WTC11 (cell line): Measurements from ENCODE around the gene TMEM260. TPM values are rescaled to one million over a fixed set of nuclear protein-coding genes. Genes with fewer than 3 reads are reported as not detected.

Experiments used
- ATAC-seq: fragments of 200-7000 bp; cut with Tn5 transposase; 2 replicates; pipeline ENCODE4 v1.10.0; 2021; ENCODE audit warnings: mild to moderate bottlenecking, moderate library complexity
- CTCF ChIA-PET: fragments of 300-600 bp; sonication (Branson Sonifier 250); formaldehyde crosslinking; loops from one replicate; lab custom pipeline; 2021; ENCODE audit warnings: antibody characterized with exemption; lab: Charles Lee
- POLR2A ChIA-PET: fragments of 350-600 bp; sonication (Branson Sonifier 250); formaldehyde crosslinking; loops from one replicate; lab custom pipeline; 2021; ENCODE audit warnings: antibody characterized with exemption; lab: Charles Lee
- DNase-seq: peaks from one replicate; pipeline ENCODE4 v3.0.0; 2021; ENCODE audit warnings: low spot score
- H3K27ac Mint-ChIP-seq: 2 replicates; pipeline ENCODE4 v1.8.0; 2021; ENCODE audit warnings: mixed read lengths
- H3K27me3 Mint-ChIP-seq: 2 replicates; pipeline ENCODE4 v1.8.0; 2021; ENCODE audit warnings: low read depth, mild to moderate bottlenecking, moderate library complexity, mixed read lengths
- H3K36me3 Mint-ChIP-seq: 2 replicates; pipeline ENCODE4 v1.8.0; 2021; ENCODE audit warnings: mixed read lengths
- H3K4me1 Mint-ChIP-seq: 2 replicates; pipeline ENCODE4 v1.8.0; 2022; ENCODE audit warnings: mixed read lengths
- H3K4me3 Mint-ChIP-seq: 2 replicates; pipeline ENCODE4 v1.8.0; 2021; ENCODE audit warnings: mild to moderate bottlenecking, moderate library complexity, mixed read lengths
- H3K9me3 Mint-ChIP-seq: 2 replicates; pipeline ENCODE4 v1.8.0; 2021; ENCODE audit warnings: mixed read lengths
- ATF1 ChIP-seq: sonication (generic); formaldehyde crosslinking; IDR thresholded peaks from 2 replicates; pipeline ENCODE4 v1.8.1; 2023; ENCODE audit warnings: mild to moderate bottlenecking, moderate library complexity, missing genetic modification reagents
- ATF2 ChIP-seq: sonication (generic); formaldehyde crosslinking; IDR thresholded peaks from 2 replicates; pipeline ENCODE4 v1.8.1; 2022; ENCODE audit warnings: low read depth, missing genetic modification reagents, borderline replicate concordance
- ATF3 ChIP-seq: sonication (generic); formaldehyde crosslinking; conservative IDR thresholded peaks from 2 replicates; pipeline ENCODE4 v1.8.1; 2022; ENCODE audit warnings: mild to moderate bottlenecking, missing genetic modification reagents
- E2F4 ChIP-seq: sonication (generic); formaldehyde crosslinking; IDR thresholded peaks from 2 replicates; pipeline ENCODE4 v1.8.1; 2022; ENCODE audit warnings: low read depth, mild to moderate bottlenecking, moderate library complexity, missing genetic modification reagents, borderline replicate concordance
- ELF4 ChIP-seq: sonication (generic); formaldehyde crosslinking; IDR thresholded peaks from 2 replicates; pipeline ENCODE4 v1.8.1; 2022; ENCODE audit warnings: low read depth, mild to moderate bottlenecking, moderate library complexity, missing genetic modification reagents
- FOXJ3 ChIP-seq: sonication (generic); formaldehyde crosslinking; IDR thresholded peaks from 2 replicates; pipeline ENCODE4 v1.9.0; 2021; ENCODE audit warnings: missing genetic modification reagents, mild to moderate bottlenecking, borderline replicate concordance
- FOXK1 ChIP-seq: sonication (generic); formaldehyde crosslinking; IDR thresholded peaks from 2 replicates; pipeline ENCODE4 v1.8.0; 2022; ENCODE audit warnings: mild to moderate bottlenecking, moderate library complexity, missing genetic modification reagents
- GRHL2 ChIP-seq: fragments of 250-450 bp; sonication (Bioruptor Pico); IDR thresholded peaks from 2 replicates; pipeline ENCODE4 v1.8.0; 2022; ENCODE audit warnings: mild to moderate bottlenecking, moderate library complexity; ENCODE audit not compliant: insufficient replicate concordance, severe bottlenecking
- HMGA2 ChIP-seq: fragments of 250-450 bp; sonication (Bioruptor Pico); IDR thresholded peaks from 2 replicates; pipeline ENCODE4 v1.4.0; 2021; ENCODE audit warnings: mild to moderate bottlenecking, moderate library complexity
- IRF1 ChIP-seq: sonication (generic); formaldehyde crosslinking; IDR thresholded peaks from 2 replicates; pipeline ENCODE4 v1.8.0; 2023; ENCODE audit warnings: missing genetic modification reagents
- KAT7 ChIP-seq: sonication (generic); formaldehyde crosslinking; IDR thresholded peaks from 2 replicates; pipeline ENCODE4 v1.8.1; 2023; ENCODE audit warnings: missing genetic modification reagents, mild to moderate bottlenecking, borderline replicate concordance
- MLX ChIP-seq: sonication (generic); formaldehyde crosslinking; IDR thresholded peaks from 2 replicates; pipeline ENCODE4 v1.8.1; 2023; ENCODE audit warnings: mild to moderate bottlenecking, missing genetic modification reagents, moderate library complexity
- MYBL2 ChIP-seq: sonication (generic); formaldehyde crosslinking; IDR thresholded peaks from 2 replicates; pipeline ENCODE4 v1.8.1; 2023; ENCODE audit warnings: mild to moderate bottlenecking, moderate library complexity, missing genetic modification reagents
- NFYB ChIP-seq: sonication (generic); formaldehyde crosslinking; conservative IDR thresholded peaks from 2 replicates; pipeline ENCODE4 v1.8.0; 2022; ENCODE audit warnings: low read depth, missing genetic modification reagents
- NR2C2 ChIP-seq: sonication (generic); formaldehyde crosslinking; IDR thresholded peaks from 2 replicates; pipeline ENCODE4 v1.8.0; 2022; ENCODE audit warnings: mild to moderate bottlenecking, missing genetic modification reagents
- PRRX2 ChIP-seq: fragments of 250-450 bp; sonication (Bioruptor Pico); IDR thresholded peaks from 2 replicates; pipeline ENCODE4 v1.8.0; 2021; ENCODE audit warnings: mild to moderate bottlenecking
- RORB ChIP-seq: fragments of 250-450 bp; sonication (Bioruptor Pico); IDR thresholded peaks from 2 replicates; pipeline ENCODE4 v1.9.0; 2021; ENCODE audit warnings: mild to moderate bottlenecking
- SMAD4 ChIP-seq: sonication (generic); formaldehyde crosslinking; IDR thresholded peaks from 2 replicates; pipeline ENCODE4 v1.8.0; 2022; ENCODE audit warnings: mild to moderate bottlenecking, missing genetic modification reagents
- SOX15 ChIP-seq: fragments of 250-450 bp; sonication (Bioruptor Pico); IDR thresholded peaks from 2 replicates; pipeline ENCODE4 v1.9.0; 2021; ENCODE audit warnings: mild to moderate bottlenecking
- TEAD4 ChIP-seq: sonication (generic); formaldehyde crosslinking; IDR thresholded peaks from 2 replicates; pipeline ENCODE4 v1.8.0; 2022; ENCODE audit warnings: mild to moderate bottlenecking, missing genetic modification reagents
- ZNF317 ChIP-seq: sonication (generic); formaldehyde crosslinking; IDR thresholded peaks from 2 replicates; pipeline ENCODE4 v1.8.1; 2023; ENCODE audit warnings: low read depth, mild to moderate bottlenecking, moderate library complexity, missing genetic modification reagents, borderline replicate concordance
- ZNF423 ChIP-seq: fragments of 250-450 bp; sonication (Bioruptor Pico); IDR thresholded peaks from 2 replicates; pipeline ENCODE4 v2.1.2; 2022; ENCODE audit warnings: mild to moderate bottlenecking, moderate library complexity
- ZNF512 ChIP-seq: sonication (generic); formaldehyde crosslinking; IDR thresholded peaks from 2 replicates; pipeline ENCODE4 v1.8.1; 2022; ENCODE audit warnings: missing genetic modification reagents, borderline replicate concordance
- ZSCAN18 ChIP-seq: fragments of 250-450 bp; sonication (Bioruptor Pico); IDR thresholded peaks from 2 replicates; pipeline ENCODE4 v2.1.2; 2022; ENCODE audit warnings: mild to moderate bottlenecking, moderate library complexity
- total RNA-seq: library from RNA; stranded (reverse); gene quantifications from 3 replicates; pipeline ENCODE4 v1.2.3, GENCODE V29; 2021

The TMEM260 gene
- total RNA-seq, 1 experiment from 2014 or later = 17.9 TPM

- ChIA-PET CTCF (interaction anchor here (0.6 to 3.3 kb wide), 23 partner anchors 10 to 764 kb away, joined by 3 to 85 read pairs (median 4); no protein-coding TSS in a partner anchor), POLR2A (no interaction called here)
- TF ChIP-seq KAT7 (no peak), ATF2 (CRISPR knock-in tag) (no peak), NFYB (CRISPR knock-in tag) (no peak), IRF1 (no peak), FOXJ3 (CRISPR knock-in tag) (no peak), MYBL2 (no peak), MLX (CRISPR knock-in tag) (no peak), PRRX2 (CRISPR knock-in tag) (no peak), HMGA2 (CRISPR knock-in tag) (no peak), ZNF317 (CRISPR knock-in tag) (no peak), E2F4 (CRISPR knock-in tag) (no peak)
- no peak overlapping the region for H3K27ac Mint-ChIP-seq
- H3K36me3 Mint-ChIP-seq = no peaks in the 10 kb centered on the region
- ATAC-seq (peak; percentile 86), DNase-seq (peak; percentile 29)
- no peaks in the 10 kb centered on the region for H3K27me3 Mint-ChIP-seq
- no peaks in the 10 kb centered on the region for H3K9me3 Mint-ChIP-seq
- no peak overlapping the region for H3K4me3 Mint-ChIP-seq
- peaks cover 16% of the 10 kb centered on the region for H3K4me1 Mint-ChIP-seq
Measured at GRCh38 chr14:56552615-56553014, 27.0 kb upstream of the TMEM260 start.

- DNase-seq = no peak
- Mint-ChIP-seq H3K9me3 (no peaks in the 10 kb centered on the region), H3K27me3 (no peaks in the 10 kb centered on the region), H3K4me3 (no peak overlapping the region), H3K4me1 (peaks cover 16% of the 10 kb centered on the region), H3K27ac (no peak overlapping the region), H3K36me3 (no peaks in the 10 kb centered on the region)
- CTCF ChIA-PET = interaction anchor here (2.0 kb wide), 1 partner anchor 64 kb away, joined by 6 read pairs; no protein-coding TSS in a partner anchor
- POLR2A ChIA-PET = no interaction called here
- no peak for ATAC-seq
- TF ChIP-seq ZNF423 (CRISPR knock-in tag) = no peak
- no peak for TF ChIP-seq GRHL2
- no peak for TF ChIP-seq SOX15 (CRISPR knock-in tag)
- no peak for TF ChIP-seq ZSCAN18 (CRISPR knock-in tag)
- no peak for TF ChIP-seq NFYB (CRISPR knock-in tag)
- no peak for TF ChIP-seq ATF2 (CRISPR knock-in tag)
- TF ChIP-seq ZNF512 = no peak
- TF ChIP-seq TEAD4 = no peak
- TF ChIP-seq RORB (CRISPR knock-in tag) = no peak
- TF ChIP-seq ATF3 (CRISPR knock-in tag) = no peak
- no peak for TF ChIP-seq SMAD4 (CRISPR knock-in tag)
- no peak for TF ChIP-seq NR2C2 (CRISPR knock-in tag)
- TF ChIP-seq ELF4 (CRISPR knock-in tag) = no peak
- no peak for TF ChIP-seq ATF1
- no peak for TF ChIP-seq FOXK1 (CRISPR knock-in tag)
Measured at GRCh38 chr14:56554301-56554700, 25.3 kb upstream of the TMEM260 start.
